Activated CD8-positive, alpha-beta memory T cell treated with anti-CD3 and anti-CD28 coated beads, Interleukin-2, amount 50 U/mL, for 48 hours (primary cell): ENCODE measurements around the gene VASN.
A peak's percentile ranks its signal among the peaks of the same experiment; 100 is the strongest.
"Not testable (repeated sequence)": the region's sequence is repeated elsewhere in the genome, so short reads cannot be mapped to it uniquely, and the experiment has no call there.

Experiments
- DNase-seq: peaks from one replicate; pipeline ENCODE4 v3.0.0-alpha.2; 2020

The VASN gene

GRCh38 chr16:4337540-4338088 is 34.0 kb upstream of the VASN start:
- DNase-seq = no peak

- DNase-seq = no peak
These were observed 33.5 kb upstream of the VASN start for GRCh38 chr16:4338125-4338582.

DNA sequence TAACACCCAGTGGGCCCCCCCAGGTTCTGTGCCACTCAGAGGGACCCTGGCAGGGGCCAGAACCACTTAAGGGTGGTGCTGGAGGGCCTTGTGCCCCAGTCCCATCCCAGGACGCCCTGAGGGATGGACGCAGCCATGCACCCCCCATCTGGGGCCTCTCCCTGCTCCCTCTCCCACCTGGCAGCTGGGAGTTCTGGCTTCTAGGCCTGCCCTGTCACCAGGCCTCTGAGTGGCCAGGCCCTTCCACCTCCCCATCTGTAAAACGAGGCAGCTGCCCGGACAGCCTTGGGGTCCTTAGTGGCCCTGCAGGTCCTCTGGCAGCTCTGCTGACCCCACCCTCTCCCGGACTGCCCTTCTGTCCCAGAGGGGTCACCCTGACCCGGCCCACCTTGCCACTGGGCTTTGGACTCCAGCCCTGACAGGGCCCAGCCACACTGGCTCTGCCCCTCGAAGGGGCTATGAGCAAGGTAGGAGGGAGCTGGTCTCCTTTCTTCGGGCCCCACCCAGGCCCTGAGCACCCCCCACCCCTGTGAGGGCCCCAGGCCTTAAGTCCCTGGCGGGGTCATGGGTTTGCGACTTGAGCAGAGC is 32.8 kb upstream of the VASN start:
- DNase-seq = no peak

- no peak for DNase-seq
These were observed 32.2 kb upstream of the VASN start for GRCh38 chr16:4339455-4339854.

- DNase-seq = no peak
These were observed 31.7 kb upstream of the VASN start for GRCh38 chr16:4339909-4340308.

GRCh38 chr16:4340443-4340842 is 31.2 kb upstream of the VASN start:
- no peak for DNase-seq

GRCh38 chr16:4341250-4341649 is 30.4 kb upstream of the VASN start:
- DNase-seq = no peak

GRCh38 chr16:4342866-4343744 is 28.5 kb upstream of the VASN start:
- DNase-seq = no peak

DNA sequence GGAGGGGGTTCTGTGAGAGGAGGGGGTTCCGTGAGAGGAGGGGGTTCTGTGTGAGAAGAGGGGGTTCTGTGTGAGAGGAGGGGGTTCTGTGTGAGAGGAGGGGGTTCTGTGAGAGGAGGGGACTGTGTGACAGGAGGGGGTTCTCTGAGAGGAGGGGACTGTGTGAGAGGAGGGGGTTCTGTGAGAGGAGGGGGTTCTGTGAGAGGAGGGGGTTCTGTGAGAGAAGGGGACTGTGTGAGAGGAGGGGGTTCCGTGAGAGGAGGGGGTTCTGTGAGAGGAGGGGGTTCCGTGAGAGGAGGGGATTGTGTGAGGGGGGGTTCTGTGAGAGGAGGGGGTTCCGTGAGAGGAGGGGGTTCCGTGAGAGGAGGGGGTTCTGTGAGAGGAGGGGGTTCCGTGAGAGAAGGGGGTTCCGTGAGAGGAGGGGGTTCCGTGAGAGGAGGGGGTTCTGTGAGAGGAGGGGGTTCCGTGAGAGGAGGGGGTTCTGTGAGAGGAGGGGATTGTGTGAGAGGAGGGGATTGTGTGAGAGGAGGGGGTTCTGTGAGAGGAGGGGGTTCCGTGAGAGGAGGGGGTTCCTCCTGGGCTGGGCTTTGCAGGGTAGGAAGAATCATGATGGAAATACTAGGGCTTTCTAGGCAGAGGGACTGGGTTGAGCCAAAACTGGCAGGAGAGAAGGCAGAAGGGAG is 27.2 kb upstream of the VASN start:
- not testable (repeated sequence) for DNase-seq

DNA sequence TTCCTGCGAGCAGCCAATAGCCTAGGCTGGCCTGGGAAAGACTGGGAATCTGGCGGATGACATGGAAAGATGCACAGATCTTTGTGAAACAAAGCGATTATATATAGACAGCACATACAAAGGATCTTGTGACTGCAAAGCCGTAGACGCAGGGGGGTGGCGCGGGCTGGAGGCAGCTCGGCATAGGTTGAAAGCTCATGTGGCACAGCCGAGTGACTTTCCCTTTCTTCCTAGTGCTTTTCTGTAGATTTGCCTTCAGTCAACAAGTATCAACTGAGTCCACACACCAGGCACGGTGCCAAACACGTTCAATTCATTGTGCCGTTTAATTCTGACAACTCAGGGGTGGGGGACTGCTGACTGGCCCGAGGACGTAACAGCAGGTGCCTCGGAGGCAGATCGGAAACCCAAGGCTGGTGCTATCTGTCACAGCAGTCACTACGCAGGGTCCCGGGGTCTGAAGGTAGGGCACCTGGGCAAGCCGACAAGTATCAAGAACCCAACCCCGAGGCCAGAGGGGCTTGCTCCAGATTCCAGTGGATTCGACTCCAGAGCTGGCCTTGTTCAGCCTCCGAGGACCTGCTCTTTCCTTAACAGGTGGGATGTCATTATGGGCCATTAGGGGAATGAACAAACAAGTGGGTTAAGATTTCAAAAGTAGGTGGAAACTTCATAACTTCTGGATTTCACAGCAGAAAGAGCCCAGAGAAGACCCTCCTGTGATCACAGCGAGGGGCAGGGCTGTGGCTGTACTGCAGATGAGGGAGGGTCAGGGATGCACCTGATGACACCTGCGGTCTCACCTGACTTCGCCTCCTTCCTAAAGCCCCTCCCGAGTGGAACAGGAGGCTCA is 26.4 kb upstream of the VASN start:
- no peak for DNase-seq

DNA sequence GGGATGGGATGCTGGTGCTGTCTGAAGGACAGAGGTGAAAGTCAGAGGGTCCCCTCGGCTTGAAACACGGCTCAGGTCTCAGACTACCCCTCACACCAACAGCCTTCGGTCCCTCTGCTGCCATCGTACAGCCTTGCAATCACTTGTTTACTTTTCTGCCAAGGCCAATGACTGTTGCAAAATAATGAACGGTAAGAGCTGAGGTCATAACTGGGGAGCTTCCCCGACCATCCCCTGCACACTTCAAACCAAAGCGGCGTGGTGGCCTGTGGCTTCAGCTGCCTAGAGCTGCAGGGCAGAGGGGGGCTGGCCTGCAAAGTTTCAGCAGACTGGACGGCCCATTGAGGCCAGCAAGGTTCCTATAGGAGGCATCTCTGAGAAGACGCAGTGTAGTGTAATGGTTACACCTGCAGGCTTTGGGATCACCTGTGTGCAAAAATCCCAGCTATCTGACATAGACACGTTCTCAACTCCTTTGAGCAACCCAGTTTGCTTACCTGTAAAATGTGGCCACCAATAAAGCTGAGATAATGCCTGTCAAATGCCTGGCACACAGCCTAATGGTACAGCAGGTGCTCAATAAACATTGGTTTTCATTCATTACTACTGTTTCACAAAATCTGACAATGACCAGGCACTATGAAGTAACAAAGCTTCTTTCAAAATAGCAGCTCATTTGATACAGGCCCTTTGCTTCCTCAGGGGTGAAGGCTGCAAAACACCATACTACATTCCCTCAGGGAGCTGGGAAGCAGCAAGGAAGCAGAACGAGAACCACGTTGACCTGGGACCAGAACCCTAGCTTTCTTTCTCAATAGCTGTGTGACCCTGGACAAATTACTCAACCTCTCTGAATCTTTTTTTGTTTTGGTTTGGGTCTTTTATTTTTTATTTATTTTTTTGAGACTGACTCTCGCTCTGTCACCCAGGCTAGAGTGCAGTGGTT is 25.5 kb upstream of the VASN start:
- DNase-seq = no peak

DNA sequence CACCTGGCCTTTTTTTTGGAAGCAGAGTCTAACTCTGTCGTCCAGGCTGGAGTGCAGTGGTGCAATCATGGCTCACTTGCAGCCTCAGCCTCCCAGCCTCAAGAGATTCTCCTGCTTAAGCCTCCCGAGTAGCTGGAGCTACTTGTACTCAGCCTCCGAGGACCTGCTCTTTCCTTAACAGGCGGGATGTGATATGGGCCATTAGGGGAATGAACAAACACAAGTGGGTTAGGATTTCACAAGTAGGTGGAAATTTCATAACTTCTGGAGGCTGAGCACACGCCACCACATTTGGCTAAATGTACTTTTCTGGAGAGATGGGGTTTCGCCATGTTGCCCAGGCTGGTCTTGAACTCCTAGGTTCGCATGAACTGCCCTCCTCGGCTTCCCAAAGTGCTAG is 24.6 kb upstream of the VASN start:
- no peak for DNase-seq

DNA sequence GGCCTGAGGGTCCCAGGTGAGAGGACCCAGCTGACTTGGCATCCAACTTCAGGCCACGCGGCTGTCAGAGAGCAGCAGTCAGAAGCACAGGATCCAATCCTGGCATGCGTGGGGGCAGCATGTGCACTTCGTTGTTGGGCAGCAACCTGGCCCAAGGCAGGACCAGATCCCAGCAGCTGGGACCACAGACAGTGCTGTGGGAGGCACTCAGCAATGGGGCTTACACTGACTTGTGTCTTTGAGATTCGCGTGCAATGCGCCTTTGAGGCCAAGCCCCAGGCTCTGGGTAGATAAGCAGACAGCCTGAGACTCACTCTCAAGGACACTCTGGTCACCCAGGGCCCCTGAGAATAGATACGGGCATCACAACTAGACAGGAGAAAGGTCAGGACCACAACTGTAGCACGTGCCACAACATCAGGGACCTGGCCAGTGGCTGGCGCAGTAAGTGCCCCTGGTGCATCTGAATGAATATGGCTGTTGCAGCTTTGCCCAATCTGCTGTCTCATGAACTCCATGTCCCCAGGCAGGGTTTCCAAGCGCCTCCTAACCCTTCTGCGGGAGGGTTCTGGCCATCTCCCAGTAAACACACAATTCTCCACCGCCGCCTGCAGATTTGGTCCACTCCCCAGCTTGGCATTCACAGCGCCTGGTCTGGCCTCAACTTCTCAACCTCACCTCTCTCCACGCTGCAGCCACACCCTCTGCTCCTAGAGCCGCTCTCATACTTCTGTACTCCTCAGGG is 23.7 kb upstream of the VASN start:
- no peak for DNase-seq

GRCh38 chr16:4349332-4349731 is 22.3 kb upstream of the VASN start:
- no peak for DNase-seq

- DNase-seq = no peak
These were observed 21.3 kb upstream of the VASN start for GRCh38 chr16:4350365-4350786.

GRCh38 chr16:4350787-4351659 is 20.6 kb upstream of the VASN start, which contains the start of gene PAM16:
TSS of gene PAM16 (minus strand) at chr16:4351321. CDS start at chr16:4351234, 87 bp downstream.
- DNase-seq = peak; percentile 99

- DNase-seq = no peak
These were observed 19.8 kb upstream of the VASN start for GRCh38 chr16:4351880-4352279.

GRCh38 chr16:4352843-4353242 is 18.8 kb upstream of the VASN start:
- DNase-seq = no peak

- no peak for DNase-seq
These were observed 18.0 kb upstream of the VASN start for GRCh38 chr16:4353675-4354074.
